H4 (cell line): ENCODE data around the gene BBLN. TPM values are rescaled to one million over a fixed set of nuclear protein-coding genes. Genes with fewer than 3 reads are reported as not detected.

Experiments used
- DNase-seq: peaks from one replicate; pipeline ENCODE4 v3.0.0-alpha.2; 2015; ENCODE audit warnings: low spot score
- total RNA-seq: library from RNA; depleted of rRNA; stranded (reverse); fragments of >200 nt; shearing (Covaris generic); gene quantifications from 2 replicates; pipeline ENCODE4 v1.2.3, GENCODE V29; 2014

Gene BBLN
- total RNA-seq, 1 experiment from 2014 or later: 137 TPM

DNA sequence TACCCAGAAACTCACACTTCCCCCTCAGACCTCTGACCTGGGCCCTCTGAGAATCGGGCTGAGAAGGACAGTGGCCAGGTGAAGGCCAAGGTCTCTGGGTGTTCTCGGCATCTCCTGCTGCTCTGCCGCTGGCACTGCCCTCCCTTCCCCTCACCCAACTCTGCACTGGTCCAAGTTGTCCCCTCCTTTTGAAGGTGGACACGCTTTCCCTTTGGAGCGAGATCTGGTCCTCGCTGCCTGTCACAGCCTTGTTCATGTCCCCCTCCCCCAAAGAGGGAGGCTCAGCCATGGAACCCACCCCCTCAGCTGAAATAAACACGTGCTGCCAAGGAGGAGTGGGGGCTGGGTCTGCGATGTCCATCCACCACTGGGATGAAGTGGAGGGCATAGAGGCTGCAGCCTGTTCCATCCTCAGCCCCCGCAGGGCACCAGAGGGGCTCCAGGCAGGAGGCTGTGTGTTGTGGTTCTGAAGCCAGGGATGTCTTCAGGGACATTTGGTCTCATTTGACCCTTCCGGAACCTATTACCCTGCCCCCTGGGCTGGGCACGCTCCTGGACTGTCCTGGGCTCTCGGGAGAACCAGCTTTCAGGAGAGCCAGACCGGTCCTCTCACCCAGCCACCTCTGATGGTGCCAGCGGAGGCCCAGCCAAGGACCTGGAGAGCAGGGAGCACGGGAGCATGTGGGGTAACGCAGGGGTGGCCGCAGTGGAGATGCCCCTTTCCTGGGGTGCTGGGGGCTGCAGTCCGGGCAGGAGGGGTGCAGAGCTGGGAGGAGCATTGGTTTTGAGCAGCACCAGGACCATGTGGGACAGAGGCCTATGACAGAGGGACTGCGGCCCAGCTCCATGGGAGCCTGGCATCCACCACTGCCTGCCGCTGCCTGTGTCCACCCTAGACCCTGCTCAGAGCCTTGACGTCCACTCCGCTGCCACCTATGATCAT lies 15.6 kb upstream of the BBLN start:
- DNase-seq: no peak

DNA sequence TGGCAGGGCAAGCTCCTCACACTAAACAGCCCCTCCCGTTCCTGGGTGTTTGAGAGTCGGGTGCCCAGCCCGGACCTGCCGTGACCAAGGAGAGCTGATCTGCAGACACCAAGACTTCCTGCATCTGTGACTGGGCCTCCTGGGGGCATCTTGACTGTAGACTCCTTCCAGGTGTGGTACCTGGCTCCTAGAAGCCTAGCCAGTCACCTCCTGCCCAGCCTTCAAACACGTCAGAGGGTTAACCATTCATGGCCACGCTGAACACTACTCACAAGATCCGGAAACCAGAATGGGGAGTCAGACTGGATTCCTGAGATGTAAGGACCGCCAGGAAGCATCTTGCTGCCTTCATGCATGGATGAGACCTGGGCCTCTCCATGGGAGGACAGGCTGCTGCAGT lies 14.5 kb upstream of the BBLN start:
- DNase-seq: no peak

DNA sequence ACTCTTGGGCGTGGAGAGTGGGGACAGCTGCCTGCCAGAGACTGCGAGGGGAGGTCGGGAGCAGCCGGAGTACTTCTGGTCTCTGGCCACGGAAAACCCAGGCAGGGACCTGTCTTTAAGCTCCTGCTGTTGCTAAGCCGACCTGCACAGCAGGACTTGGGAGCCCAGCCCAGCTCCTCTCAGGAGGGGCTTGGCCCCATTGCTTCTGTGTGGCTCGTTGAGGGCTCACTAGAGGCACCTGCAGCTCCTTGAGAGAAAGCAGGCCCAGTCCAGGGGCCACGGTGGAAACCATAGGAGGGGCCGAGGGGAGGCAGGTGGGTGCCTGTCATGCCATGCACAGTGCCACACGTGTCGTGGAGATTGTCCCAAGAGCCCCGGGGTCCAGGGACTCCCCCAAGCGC lies 14.1 kb upstream of the BBLN start:
- no peak for DNase-seq

DNA sequence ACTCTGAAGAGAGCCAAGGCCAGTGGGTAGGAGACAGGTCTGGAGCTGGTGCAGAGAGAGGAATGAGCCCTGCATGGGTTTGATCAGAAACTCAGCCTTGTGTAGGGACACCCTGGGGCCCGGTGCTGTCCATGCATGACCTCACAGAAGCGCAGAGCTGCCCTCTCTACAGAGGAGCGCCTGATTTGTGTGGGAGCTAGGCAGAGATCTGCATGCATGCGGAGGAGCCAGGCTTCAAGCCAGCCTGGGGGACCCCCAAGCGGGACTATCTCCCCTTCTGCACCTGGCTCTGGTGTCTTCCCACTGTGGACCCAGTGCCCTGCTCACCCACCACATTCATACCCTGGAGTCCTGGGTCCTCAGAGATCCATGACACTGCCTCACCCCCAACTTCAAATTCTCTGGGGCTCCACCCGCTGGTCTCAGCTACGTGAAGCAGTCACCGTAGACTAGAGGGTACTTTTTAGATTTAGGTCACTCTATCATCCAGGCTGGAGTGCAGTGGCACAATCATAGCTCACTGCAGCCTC lies 13.4 kb upstream of the BBLN start:
- no peak for DNase-seq

DNA sequence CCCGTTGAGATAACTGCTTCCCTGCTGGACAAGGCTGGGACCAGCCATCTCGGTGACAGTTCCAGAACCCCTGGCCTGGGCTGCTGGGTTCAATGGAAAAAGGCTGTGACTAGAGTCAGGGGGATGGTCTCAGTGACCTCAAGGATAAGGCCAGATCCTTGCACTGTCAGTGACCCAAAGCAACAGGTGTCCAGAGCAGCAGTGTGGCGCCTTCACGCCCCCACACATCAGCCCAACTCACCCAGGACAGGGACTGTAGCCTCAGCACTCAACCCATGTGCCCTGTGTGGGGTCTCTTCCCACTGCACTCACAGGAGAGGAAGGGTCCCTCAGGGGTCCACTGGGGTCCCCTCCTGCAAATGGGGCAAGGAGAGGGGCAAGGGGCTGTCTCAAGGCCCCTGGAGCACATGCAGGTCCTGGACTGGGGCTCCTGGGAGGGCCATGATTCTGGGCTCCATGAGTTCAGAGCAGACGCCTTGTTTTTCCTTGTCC lies 11.5 kb upstream of the BBLN start:
- DNase-seq: no peak

DNA sequence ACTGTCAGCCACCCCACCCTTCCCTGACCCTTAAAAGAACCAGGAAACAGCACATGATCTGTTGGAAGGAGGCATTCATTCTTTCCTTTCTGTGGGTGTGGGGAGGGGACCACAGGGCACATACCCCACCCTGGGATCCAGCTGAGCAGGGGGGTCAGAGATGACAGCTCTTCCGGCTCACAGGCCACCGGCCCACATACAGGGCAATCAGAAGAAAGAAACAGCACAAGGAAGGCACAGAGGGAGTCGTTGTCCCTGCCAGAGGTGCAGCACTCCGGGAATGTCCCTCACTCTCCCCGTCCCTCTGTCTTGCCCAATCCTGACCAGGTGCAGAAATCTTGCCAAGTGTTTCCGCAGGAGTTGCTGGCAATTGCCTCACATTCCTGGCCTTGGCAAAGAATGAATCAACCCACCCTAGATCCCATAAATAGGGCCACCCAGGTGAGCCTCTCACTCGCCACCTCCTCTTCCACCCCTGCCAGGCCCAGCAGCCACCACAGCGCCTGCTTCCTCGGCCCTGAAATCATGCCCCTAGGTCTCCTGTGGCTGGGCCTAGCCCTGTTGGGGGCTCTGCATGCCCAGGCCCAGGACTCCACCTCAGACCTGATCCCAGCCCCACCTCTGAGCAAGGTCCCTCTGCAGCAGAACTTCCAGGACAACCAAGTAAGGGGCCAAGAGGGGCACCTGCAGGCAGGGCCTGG lies 10.9 kb upstream of the BBLN start, which contains the start of gene LCN2:
Gene LCN2 (plus strand): TSS at position 453 of the 701 bp plus-strand sequence. CDS start 73 bp downstream, at position 526.
- DNase-seq: no peak

DNA sequence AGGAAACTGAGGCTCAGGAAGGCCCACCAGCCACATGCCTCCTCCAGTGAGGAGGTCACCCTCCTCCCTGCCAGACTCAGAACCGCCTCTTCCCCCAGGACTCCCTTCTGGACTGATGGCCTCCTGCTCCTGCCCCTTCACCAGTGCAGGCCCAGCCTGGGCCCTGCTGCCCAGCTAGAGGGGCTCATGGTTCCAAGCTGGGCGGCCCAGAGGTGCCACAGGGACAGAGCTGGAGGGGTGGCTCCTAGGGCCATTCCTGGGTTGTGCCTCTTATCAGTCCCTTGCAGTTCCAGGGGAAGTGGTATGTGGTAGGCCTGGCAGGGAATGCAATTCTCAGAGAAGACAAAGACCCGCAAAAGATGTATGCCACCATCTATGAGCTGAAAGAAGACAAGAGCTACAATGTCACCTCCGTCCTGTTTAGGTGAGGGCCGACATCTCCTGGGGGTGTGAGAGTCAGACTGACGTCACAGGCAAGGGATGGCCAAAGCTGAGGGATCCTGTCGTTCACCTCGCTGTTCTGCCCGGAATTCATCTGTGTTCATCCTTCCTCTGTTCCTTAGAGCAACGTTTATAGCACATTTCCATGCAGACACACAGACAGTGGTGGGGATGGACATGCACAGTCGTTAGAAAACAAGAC lies 10.0 kb upstream of the BBLN start:
- no peak for DNase-seq

DNA sequence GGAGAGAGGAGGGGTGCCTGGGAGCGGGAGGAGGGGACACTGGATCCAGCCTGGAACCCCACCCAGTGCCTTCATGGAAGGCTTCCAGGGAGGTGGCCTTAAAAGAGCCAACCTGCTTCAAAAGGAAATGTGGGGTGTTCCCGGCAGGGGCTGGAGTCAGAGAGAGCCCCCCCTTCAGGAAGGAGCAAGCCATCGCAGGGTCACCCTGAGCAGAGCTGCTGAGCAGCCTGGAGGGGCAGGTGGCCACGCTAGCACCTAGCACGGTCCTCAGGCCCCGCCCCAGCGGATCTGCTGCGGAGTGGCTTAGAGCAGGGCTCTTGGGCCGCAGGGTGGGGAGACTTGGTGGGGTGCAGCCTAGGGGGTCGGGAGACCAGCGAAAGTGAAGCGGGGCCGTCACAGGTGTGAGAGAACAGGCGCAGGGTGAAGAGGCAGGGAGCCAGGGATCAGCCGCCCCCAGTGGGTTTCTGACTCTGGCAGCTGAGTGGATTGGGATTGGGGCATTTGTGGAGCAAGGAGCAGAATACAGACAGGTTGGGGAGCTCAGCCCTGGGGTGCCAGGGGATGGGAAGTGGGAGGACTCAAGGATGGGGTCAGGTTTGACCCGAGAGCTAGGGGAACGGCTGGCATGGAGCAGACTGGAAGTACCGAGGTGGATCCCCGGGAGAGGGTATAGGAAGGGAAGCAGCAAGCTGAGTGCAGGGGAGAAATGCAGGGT lies 9.3 kb upstream of the BBLN start:
- no peak for DNase-seq

DNA sequence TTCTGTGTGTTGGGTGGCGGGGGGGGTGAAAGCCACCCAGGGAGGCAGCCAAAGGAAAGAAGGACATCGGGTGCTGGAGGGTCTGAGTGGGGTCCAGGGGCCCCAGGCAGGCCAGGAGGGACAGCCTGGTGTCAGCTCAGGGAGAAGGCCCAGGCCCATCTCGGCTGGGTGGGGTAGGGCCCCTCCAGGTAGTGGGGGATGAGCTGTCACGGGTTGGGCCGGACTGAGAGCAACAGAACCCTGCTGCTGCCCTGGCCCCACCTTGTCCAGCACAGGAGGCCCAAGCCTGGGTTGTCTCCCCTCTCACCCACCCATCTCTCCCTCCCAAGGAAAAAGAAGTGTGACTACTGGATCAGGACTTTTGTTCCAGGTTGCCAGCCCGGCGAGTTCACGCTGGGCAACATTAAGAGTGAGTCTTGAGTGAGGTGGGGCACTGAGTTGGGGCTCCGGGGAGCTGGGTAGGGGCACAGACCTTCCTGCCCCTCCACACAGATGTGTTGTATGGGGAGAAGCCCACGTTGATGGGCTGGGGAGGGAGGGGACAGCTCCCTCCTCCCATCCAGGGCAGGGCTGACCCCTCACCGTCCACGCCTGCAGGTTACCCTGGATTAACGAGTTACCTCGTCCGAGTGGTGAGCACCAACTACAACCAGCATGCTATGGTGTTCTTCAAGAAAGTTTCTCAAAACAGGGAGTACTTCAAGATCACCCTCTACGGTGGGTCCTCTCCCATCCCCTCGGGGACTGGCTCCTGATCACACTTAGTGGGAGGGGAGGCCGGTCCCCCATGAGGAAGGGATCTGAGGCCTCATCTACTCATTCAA lies 8.5 kb upstream of the BBLN start:
- no peak for DNase-seq

DNA sequence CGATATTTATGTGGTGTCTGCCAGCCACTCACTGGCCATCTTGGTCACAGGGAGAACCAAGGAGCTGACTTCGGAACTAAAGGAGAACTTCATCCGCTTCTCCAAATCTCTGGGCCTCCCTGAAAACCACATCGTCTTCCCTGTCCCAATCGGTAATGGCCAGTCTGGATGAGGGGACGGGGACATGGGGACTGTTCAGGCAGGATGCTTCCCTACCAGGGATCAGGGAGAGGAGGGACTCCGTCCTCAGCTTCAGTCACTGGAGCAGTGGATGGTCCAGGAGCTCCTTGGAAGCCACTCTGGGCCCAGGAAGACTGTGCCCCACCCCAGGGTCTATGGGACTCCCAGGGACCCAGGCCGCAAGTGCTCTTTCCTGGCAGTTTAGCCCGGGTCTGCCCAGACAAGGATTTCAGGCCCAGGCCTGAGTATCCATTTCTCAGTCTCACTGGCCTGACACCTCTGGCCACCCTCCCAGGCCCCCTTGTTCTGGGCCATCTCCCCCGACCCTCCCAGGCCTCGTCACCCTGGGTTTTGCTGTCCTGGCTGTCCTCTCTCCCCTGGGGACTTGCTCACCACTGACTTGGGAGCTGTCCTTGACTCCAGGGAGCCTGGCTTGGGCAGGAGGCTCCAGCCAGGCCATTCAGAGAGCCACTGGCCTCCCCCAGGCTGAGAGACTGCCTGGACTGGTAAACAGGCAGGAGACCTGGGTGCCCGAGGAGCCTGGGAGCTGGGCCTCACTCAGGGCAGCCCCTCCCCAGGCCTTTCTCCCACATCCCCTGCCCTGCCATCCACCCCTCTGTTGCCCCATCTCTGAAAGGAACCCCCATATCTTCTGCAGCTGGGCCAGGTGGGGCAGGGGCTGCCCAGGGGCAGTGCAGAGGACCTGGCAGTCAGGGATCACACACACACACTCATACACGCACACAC lies 7.7 kb upstream of the BBLN start:
- DNase-seq: no peak

DNA sequence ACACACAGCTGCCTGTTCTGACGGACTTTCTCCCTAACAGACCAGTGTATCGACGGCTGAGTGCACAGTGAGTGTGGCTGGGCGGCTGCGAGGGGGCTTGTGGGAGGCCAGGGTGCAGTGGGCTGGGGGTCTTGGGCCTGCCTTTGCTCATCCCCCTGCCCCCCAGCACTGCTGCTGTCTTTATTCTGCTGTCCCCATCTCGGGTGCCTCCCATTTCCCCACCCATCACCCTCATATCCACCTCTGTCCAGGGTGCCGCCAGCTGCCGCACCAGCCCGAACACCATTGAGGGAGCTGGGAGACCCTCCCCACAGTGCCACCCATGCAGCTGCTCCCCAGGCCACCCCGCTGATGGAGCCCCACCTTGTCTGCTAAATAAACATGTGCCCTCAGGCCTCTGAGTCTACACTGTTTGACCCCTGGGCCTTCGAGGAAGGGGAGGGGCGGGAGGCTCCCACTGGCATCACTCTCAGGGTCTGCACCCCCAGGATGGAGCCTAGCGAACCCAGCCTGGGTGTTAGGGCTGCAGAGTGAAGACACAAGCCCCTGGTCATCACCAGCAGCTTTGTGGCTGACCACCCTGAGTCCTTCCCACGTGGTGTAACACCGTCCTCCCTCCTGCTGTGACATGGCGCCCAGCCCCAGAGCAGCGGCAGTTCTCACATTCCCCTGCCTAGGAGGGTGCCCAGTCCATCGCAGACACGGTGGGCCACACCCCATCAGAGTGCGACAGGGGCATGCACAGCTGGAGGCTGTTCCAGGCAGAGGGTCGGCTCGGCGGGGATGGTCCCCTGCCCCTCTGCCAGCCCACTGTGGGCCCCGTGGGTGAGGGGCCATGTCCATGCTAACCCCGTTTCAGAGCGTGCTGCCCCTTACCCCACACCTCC lies 6.8 kb upstream of the BBLN start:
- DNase-seq: no peak

DNA sequence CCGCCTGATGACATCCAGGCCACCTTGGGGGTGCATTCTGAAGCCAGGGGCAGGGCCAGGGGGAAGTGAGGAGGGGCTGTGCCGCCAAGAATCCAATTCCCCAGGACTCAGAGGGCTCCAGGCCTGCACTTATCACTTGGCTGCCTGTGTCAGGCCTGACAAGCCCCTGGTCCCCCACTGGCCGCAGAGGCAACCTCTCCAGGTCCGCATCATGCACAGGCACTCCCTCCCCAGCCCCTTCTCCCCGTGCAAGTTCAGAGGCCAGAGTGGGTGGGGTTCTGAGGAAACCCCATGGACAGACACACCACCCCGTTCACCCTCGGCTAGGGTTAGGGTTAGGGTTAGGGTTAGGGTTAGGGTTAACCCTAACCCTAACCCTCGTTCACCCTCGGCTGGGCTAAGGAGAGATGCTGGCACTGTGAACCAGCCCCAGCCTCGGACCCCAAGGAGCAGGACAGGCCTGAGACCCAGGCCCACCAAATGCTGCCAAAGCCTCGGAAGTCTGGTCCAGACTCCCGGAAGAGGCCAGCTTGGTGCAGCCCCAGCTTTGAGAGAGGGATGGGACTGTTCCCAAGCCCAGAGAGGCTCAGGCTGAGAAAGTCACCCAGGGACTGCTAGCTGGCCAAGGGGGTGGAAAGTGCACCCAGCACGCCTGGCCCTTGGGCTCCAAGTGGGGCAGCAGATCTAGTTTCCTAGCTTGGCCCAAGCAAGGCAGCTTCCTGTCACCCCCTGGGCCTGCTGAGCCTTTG lies 5.9 kb upstream of the BBLN start:
- DNase-seq: no peak

DNA sequence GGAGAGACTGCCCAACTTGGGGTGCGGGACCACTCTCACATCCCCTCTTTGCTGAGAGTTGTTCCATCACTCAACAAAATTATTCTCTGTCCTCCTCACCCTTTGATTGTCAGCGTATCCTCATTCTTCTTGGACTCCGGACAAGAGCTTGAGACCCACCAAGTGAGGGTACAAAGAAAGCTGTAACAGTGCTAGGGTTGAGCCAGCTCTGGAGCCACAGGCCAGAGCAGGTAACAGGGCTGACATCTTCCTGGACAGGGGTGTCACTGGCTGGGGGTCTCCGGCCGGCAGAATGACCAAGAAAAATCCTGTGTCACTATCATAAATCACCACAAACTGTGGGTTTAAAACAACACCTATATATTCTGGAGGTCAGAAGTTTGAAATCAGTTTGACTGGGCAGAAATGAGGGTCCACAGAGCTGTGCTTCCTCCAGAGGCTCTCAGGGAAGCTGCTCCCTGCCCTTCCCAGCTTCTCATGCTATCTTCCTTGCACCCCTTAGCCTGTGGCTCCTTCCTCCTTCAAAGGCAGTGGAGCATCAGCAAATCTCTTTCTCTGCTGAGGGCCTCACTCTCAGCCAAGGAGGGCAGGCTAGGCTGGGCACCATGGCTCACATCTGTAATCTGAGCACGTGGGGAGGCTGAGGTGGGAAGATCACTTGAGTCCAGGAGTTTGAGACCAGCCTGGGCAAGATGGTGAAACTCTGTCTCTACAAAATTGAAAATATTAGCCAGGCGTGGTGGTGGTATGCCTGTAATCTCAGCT lies 4.1 kb upstream of the BBLN start:
- no peak for DNase-seq

DNA sequence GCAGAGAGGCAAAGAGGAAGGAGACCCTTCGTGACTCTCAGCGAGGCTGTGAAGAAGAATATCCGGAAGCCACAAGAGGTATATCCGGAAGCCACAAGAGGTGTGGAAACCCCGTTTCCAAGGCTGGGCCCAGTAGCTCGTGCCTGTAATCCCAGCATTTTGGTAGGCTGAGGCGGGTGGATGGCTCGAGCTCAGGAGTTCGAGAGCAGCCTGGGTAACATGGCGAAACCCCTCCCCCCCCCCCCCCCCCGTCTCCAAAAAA lies 612 bp upstream of the BBLN start:
- no peak for DNase-seq

DNA sequence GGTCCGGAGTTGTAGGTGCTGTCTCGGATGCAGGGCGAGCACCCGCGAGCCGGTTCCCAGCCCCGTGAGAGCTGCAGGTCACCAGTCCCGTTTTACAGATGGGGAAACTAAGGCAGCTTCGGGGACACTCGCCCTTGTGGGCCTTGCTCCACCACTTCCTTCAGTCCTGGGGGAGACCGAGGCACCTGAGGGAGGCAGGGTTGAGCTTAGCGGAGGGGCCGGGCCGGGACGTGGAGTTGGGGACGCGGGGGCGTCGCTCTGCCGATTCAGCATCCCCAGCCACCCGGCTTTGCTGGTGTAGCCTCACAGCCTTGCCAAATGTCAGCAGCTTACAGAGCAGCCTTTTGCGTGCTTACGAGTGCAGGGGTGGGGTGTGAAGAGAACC lies 530 bp downstream of the BBLN start:
- DNase-seq: no peak

DNA sequence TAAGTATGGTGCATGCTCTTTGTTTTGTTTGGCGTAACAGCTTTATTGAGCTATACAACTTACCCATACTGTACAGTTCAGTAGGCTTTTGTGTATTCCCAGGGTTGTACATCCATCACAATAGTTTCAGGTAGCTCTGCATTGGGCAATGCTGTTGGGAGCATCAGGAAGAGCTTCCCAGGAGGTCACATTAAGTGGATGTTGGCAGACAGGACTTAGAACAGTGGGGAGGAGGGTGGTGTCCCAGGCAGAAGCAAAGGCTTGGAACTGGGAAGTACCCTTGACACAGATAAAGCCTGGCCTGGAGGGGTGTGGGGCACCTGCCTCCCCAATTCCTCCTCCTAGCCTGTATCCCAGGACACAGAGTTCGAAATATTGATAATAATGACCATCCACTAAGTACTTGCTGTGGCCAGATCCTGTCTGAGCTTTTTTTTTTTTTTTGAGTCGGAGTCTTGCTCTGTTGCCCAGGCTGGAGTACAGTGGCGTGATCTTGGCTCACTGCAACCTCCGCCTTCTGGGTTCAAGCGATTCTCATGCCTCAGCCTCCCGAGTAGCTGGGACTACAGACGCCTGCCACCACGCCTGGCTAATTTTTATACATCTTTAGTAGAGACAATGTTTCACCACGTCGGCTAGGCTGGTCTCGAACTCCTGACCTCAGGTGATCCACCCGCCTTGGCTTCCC lies 1.3 kb downstream of the BBLN start:
- no peak for DNase-seq
